Lung (tissue), 12 donors: ENCODE results near the gene DCUN1D2. TPM values are rescaled to one million over a fixed set of nuclear protein-coding genes. Genes with fewer than 3 reads are reported as not detected.

Experiments used
- ATAC-seq: fragments of 200-7000 bp; cut with Tn5 transposase; one replicate; pipeline ENCODE4 v1.9.1; 2020; ENCODE audit warnings: moderate number of reproducible peaks; ENCODE audit not compliant: insufficient read depth, low FRiP score
- DNase-seq, 3 donors: peaks; one replicate each; pipeline ENCODE4 v3.0.0-alpha.2; 2013 to 2017
- H3K27ac ChIP-seq, 2 donors: one replicate each; pipeline ENCODE4 v1.5.1; 2013; ENCODE audit warnings: mild to moderate bottlenecking in 2 of 2, moderate library complexity in 2 of 2, control low read depth in 1 of 2, inconsistent platforms in 1 of 2, low read depth in 1 of 2, low read length in 1 of 2
- H3K27me3 ChIP-seq, 3 donors: one replicate each; pipeline ENCODE4 v1.5.1; 2013; ENCODE audit warnings: low read length in 2 of 3; ENCODE audit not compliant: control insufficient read depth in 3 of 3, insufficient read depth in 3 of 3
- H3K36me3 ChIP-seq, 4 donors: one replicate each; pipeline ENCODE4 v1.5.1; 2013; ENCODE audit warnings: low read length in 4 of 4, mild to moderate bottlenecking in 1 of 4, moderate library complexity in 1 of 4; ENCODE audit not compliant: control insufficient read depth in 4 of 4, insufficient read depth in 4 of 4
- H3K4me1 ChIP-seq, 5 donors: one replicate each; pipeline ENCODE4 v1.5.1; 2013; ENCODE audit warnings: low read length in 5 of 5, mild to moderate bottlenecking in 2 of 5, moderate library complexity in 1 of 5; ENCODE audit not compliant: control insufficient read depth in 5 of 5, insufficient read depth in 5 of 5
- H3K4me3 ChIP-seq: one replicate; pipeline ENCODE4 v1.5.1; 2013; ENCODE audit warnings: mild to moderate bottlenecking, control low read depth, moderate library complexity
- H3K9ac ChIP-seq, 2 donors: one replicate each; pipeline ENCODE4 v1.5.1; 2013; ENCODE audit warnings: low read length in 2 of 2, control low read depth in 1 of 2; ENCODE audit not compliant: insufficient read depth in 1 of 2
- H3K9me3 ChIP-seq, 4 donors: one replicate each; pipeline ENCODE4 v1.5.1; 2013; ENCODE audit warnings: low read length in 3 of 4, mild to moderate bottlenecking in 1 of 4, moderate library complexity in 1 of 4; ENCODE audit not compliant: control insufficient read depth in 4 of 4, insufficient read depth in 3 of 4
- WGBS, 2 donors: extraction: QIAGEN DNeasy Blood & Tissue Kit; methylation state at CpG; one replicate each; pipeline ENCODE4 v1.1.7; 2013; 5-methylcytosine and 5-hydroxymethylcytosine counted together
- polyA plus RNA-seq, 2 donors: library from polyadenylated mRNA; stranded (reverse); fragments of 200-250 nt; gene quantifications; one replicate each; pipeline ENCODE4 v1.2.1, GENCODE V29; 2013
- total RNA-seq, 2 donors: library from RNA; depleted of rRNA in 1 of 2; stranded (reverse); fragments of >200 nt in 1 of 2; gene quantifications; one replicate each; pipeline ENCODE4 v1.2.1, GENCODE V29; 2014 to 2021
- TF ChIP-seq, protein P1 (sequence below): IDR thresholded peaks from 2 replicates; pipeline ENCODE4 v1.5.1; 2012; ENCODE audit warnings: mild to moderate bottlenecking; ENCODE audit errors: control extremely low read depth, extremely low read depth
- donor health status: control.
- donor health status: control.
- donor health status: Bipolar disorder and iron deficiency.
- donor health status: healthy.
- donor health status: DM: yes; HTN: yes; CAD: no.

DCUN1D2 gene
- total and polyA plus RNA-seq, 4 donors: 6.9 to 21.1 (median 13.8) TPM

DNA sequence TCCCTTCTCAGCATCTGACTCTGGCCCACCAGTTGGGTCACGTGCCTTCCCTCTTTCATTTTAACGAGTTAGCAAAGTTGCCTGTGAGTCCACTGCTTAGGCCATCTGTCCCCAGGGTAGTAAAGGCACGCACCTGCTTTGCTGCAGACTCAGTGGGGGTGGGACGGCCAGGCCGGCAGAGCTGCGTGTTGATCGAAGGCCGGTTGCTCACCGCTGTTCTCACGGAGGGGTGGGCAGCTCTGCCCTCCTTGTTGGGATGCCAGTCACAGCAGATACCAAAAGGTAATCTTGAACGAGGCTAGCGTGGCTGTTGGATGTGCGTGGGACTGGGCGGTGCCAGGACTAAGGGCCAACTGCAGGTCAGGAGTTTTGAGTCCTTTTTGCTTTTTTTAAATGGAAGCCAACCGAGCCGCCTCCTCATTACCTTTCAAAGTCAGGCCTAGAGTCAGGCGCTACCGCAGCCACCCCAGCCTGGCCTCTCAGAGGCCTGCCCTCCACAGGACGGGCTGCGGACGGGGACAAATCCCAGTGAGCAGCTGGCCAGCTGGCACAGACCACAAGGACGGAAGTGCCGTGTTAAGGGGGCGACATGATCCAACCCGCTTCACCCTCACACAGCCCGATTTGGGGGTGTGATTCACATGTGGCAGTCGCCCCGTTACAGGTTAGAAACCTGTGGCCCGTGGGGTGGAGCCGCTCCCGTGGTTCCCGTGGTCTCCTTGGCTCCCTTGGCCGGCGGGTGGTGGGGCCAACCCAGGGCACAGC is 57.8 kb downstream of the DCUN1D2 start:
- WGBS, 2 donors: 91% methylated on average over 34 of the region's 34 CpGs
- TF ChIP-seq, protein P1, sequence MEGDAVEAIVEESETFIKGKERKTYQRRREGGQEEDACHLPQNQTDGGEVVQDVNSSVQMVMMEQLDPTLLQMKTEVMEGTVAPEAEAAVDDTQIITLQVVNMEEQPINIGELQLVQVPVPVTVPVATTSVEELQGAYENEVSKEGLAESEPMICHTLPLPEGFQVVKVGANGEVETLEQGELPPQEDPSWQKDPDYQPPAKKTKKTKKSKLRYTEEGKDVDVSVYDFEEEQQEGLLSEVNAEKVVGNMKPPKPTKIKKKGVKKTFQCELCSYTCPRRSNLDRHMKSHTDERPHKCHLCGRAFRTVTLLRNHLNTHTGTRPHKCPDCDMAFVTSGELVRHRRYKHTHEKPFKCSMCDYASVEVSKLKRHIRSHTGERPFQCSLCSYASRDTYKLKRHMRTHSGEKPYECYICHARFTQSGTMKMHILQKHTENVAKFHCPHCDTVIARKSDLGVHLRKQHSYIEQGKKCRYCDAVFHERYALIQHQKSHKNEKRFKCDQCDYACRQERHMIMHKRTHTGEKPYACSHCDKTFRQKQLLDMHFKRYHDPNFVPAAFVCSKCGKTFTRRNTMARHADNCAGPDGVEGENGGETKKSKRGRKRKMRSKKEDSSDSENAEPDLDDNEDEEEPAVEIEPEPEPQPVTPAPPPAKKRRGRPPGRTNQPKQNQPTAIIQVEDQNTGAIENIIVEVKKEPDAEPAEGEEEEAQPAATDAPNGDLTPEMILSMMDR: no peak
- Histone ChIP-seq H3K27ac (peak overlapping the region in 1 of 2 donors; percentile 14), H3K9me3 (no peaks in the 10 kb centered on the region), H3K36me3 (peaks cover 0 to 4% (median 0%) of the 10 kb centered on the region in 4 donors), H3K27me3 (no peaks in the 10 kb centered on the region), H3K9ac (no peak overlapping the region), H3K4me1 (peaks cover 0 to 2% (median 0%) of the 10 kb centered on the region in 5 donors), H3K4me3 (no peak overlapping the region)
- no peak for DNase-seq
- ATAC-seq: no peak

DNA sequence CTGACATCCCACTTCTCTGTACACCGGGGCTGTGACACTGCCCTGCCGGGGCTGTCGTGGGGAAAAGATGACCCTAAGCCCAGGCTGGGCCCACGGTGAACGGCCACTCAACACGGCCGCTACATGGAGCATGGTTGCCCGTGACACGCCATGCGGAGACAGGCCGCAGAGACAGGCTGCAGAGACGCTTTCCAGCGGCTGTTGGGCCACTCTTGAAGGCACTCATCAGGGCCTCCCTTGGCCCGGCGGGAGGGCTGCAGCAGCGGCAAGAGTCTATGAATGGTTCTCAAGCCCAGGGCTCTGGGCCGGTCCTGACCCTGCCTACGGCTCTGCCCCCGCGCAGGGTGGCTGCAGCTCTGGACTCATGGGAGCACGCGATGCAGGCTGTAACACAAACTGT is 59.3 kb downstream of the DCUN1D2 start:
- peaks cover 0 to 4% (median 0%) of the 10 kb centered on the region in 4 donors for H3K36me3 ChIP-seq
- ATAC-seq (no peak), DNase-seq (no peak)
- no peak overlapping the region for H3K9ac ChIP-seq
- 92 to 95% methylated on average over 22 of the region's 22 CpGs for WGBS, 2 donors
- no peak overlapping the region for H3K4me3 ChIP-seq
- TF ChIP-seq, protein P1: no peak
- H3K27me3 ChIP-seq: no peaks in the 10 kb centered on the region
- H3K4me1 ChIP-seq: peaks cover 0 to 2% (median 0%) of the 10 kb centered on the region in 5 donors
- H3K9me3 ChIP-seq: no peaks in the 10 kb centered on the region
- H3K27ac ChIP-seq: no peak overlapping the region

DNA sequence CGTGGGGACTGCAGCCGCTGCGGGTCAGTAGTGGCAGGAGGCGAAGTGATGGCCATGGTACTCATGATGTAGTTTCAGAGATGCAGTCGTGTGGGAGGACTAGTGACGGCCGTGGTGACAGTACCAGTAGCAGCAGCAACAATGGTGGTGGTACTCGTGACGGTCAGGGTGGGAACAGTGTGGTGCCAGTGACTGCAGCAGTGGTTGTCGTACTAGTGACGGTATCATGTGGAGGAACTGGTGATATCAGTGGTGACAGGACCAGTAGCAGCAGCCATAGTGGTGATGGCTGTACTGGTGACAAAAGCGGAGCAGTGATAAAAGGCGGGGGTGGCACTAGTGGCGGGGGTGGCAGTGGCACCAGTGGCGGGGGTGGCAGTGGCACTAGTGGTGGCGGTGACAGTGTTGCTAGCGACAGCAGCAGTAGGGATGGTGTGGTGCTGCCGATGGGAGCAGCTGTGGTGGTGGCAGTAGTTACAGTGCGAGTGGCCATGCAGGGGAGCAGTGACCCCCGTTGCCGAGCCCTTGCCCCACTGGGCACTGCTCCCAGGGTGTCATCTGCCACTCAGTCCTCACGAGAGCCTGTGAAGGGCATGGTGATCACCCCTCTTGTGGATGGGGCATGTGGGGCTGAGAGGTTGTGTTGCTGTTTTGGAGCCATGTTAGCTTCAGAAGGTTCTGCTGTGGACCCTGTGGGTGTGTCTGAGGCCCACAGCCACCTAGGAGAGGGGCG is 60.0 kb downstream of the DCUN1D2 start:
- DNase-seq (no peak), ATAC-seq (no peak)
- WGBS, 2 donors: 95 to 97% methylated on average over 22 to 23 of the region's 23 CpGs
- TF ChIP-seq, protein P1: no peak
- Histone ChIP-seq H3K4me1 (peaks cover 0 to 2% (median 0%) of the 10 kb centered on the region in 5 donors), H3K27ac (no peak overlapping the region), H3K4me3 (no peak overlapping the region), H3K9ac (no peak overlapping the region), H3K27me3 (no peaks in the 10 kb centered on the region), H3K9me3 (no peaks in the 10 kb centered on the region), H3K36me3 (peaks cover 0 to 4% (median 0%) of the 10 kb centered on the region in 4 donors)
